COLO668 (cell line): ENCODE measurements around the gene PAIP2B.
"Not testable (repeated sequence)": the region's sequence is repeated elsewhere in the genome, so short reads cannot be mapped to it uniquely, and the experiment has no call there.

Experiments
- DNase-seq: peaks from one replicate; lab custom pipeline; 2025; ENCODE audit not compliant: unreplicated experiment; lab: John Stamatoyannopoulos, UW

Gene PAIP2B

DNA sequence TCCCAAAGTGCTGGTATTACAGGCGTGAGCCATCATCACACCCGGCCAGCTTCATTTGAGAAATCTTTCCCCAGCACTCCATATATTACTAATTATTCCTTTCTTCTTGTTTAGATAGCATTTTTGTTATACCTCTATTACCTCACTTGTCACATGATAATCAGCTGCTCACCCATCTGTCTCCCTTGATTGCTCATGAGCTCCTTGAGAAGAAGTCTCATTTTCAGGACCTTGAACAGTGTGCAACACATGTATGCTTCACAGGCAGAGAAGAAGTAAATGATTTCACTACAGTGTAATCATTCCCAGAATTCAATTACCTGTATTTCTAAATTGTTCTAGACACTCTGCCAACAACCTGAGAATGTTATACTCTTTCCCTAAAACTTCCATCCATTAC is 6.2 kb downstream of the PAIP2B start:
- no peak for DNase-seq

DNA sequence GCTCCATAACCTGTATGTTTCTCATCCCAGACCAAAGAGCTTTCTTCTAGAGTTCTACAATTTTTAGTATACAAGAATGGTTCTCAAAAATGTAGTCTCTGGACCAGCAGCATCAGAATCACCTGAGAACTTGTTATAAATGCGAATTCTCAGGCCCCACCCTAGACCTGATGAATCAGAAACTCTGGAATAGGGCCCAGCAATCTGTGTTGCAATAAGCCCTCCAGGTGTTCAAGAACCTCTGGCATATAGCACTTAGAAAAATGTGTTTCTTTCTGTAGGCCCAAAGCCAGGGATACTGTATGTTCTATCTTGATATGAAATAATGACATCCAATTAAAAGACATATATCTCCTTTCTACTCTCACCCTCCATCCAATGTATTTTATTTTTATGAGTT is 10.4 kb downstream of the PAIP2B start:
- no peak for DNase-seq

- DNase-seq: no peak
These were observed 11.5 kb downstream of the PAIP2B start for GRCh38 chr2:71215447-71215846.

DNA sequence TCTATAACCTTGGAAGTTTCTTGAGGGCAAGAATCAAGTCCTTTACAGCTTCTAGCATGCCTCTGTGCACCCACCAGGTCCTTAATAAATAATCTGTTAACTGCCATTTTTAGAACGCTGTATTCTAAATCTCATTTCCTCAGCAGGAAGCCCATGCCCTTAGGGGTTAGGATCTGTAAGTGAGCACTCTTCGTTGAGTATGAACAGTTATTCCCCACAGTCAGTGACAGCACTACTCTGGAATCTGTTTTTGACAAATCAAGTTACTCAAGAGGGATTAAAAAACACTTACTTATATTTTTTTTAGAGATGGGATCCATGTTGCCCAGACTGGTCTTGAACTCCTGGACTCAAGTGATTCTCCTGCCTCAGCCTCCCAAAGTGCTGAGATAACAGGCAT is 14.6 kb downstream of the PAIP2B start:
- no peak for DNase-seq

DNA sequence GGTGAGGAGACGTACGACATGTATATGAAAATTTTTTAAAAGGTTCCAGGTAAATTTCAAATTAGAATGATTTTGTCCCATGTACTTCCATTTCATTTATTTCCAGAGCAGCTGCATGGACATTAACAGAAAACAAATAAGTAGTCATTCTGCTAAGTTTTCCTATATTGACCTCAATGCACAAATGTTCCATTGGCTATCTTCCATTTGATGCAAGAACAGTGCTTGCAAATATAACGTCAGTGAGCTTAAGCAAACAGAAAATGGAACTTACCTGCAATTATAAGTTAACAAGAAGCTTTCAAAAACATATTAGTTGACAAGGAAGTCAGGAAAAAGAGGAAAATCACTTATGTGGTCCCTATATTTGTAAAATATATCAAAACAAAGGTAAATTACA is 16.6 kb downstream of the PAIP2B start:
- no peak for DNase-seq

GRCh38 chr2:71208756-71209155 is 18.1 kb downstream of the PAIP2B start:
- DNase-seq: no peak

- DNase-seq: no peak
These were observed 19.3 kb downstream of the PAIP2B start for GRCh38 chr2:71207601-71208000.

DNA sequence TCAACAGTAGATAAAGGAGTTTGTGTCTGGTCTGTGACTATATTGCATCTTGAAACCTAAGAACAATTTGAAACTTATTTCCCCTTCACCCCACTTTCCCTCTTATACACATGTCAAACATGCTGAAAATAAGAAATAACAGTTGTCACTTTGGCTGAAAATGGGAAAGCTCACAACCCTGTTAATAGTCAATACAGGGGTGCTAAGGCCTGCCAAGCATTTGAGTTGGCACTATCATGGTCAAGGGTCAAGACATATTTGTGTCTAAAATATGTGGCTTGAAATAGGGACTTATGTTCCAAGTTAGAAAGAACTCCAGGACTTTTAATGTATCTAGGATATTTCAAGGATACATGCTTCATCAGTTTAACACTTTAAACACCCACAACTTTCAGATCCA is 20.6 kb downstream of the PAIP2B start:
- DNase-seq: no peak

GRCh38 chr2:71191570-71191943 is 35.3 kb downstream of the PAIP2B start:
- no peak for DNase-seq

DNA sequence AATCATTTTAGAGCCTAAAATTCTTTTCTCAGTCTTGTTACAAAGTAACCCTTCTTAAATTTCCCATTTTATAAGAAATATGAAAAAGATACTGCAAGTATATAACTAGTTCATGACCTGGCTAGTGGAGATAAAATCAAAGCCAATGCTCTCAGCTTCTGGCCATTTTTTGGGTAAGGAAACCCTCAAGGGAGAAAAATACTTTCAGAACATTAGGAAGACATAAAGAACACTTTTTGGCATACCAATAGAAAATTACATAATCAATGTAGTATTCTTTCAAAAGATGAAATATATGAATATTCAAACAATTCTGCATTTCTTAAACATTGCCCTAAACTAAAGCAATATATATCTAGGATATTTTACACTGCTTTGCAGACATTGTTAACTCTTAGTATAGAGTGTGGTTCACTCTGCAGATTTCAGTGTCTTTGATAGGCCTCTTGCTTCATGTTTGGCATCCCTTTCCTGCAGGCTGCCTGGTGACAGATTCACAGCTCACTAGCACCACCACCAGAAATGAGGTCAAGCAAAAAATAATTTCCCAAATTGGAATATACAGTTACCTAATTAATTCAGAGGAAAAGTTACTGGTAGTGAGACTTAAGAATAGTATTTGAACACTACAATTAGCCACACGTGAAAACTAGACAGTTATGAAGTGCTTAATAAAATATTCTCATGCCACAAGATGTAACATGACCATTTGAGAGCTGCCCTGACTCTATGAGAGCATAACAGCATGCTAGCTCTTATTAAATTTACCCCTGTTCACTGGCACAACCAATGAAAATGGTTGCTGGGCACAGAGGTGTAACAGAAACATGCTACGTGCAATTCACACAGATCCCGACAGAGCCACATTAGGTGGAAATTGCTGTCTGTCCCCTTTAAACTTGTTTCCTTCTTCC is 36.0 kb downstream of the PAIP2B start:
- no peak for DNase-seq

DNA sequence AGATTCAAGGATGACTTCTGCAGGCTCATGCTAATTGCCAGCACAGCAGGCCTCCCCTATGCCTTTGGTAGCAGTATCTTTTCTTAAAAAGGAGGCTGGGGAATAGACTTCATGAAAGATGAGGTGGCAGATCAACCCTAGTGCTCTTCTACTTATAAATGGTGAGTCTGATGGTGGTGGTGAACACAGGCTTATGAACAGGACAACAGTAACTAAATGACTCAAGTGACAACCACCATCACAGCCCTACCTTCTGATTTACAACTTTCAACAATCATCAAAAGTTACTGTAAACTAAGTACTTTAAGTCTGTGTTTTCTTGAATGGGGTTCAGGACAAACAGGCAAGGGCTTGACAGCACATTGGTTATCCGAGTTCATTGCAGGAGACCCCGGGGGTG is 39.3 kb downstream of the PAIP2B start:
- DNase-seq: no peak

DNA sequence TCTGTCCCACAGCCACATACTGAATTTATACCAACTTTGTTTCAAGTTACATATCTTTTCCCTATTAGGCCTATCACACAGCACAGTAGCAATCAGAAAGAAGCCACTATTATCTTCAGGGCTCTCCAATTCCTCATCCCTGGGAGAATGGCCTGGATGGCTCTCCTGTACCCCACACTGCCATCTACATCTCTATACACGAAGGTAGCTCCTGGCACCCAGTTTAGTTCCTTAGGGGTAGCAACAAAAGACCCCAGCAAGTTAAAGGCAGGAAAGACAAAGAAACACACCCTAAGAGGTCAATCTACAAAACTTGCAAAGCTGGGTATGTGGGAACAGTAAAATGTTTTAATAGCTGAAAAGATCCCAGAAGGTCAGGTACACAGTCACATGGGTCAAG is 39.9 kb downstream of the PAIP2B start:
- DNase-seq: no peak

GRCh38 chr2:71183306-71184115 is 43.4 kb downstream of the PAIP2B start:
- DNase-seq: not testable (repeated sequence)

DNA sequence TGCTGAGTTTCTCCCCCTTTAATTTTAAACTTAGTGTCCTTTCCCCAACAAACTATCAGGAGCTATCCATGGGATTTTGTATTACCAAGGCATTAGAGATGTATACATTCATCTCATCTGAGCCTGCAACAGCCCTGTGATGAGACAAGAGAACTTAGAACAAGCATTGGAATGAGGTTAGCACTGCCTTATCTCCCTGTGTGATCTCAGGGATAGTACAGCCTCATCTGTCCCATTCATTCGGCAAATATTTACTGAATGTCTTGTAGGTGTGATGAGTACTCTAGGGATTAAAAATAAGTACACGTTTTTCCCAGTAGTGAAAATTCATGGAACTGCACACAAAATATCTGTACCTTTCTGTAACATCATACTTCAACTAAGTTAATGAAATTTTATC is 45.6 kb downstream of the PAIP2B start:
- DNase-seq: no peak

- DNase-seq: peak; percentile 41
These were observed 48.1 kb downstream of the PAIP2B start for GRCh38 chr2:71178836-71179235.

GRCh38 chr2:71174207-71174606 is 52.7 kb downstream of the PAIP2B start:
- DNase-seq: no peak

DNA sequence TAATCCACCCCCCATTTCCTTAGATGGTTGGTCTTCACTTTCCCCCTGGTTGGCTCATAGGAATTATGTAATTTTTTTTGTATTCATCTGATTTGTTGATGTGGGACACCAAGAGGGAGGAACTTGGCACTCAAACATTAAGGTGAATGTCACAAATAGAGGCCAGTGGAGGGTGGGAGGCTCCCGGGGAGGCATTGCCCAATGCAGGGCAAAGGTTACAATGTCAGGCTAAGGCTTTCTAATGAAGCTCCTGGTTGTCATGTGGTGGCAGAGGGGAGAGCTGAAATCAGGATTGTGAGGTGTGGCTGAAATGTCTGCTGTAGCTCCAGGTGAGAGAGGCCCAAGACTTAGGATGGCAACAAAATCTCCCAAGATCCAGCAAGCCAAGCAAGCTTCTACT is 53.8 kb downstream of the PAIP2B start:
- DNase-seq: no peak

DNA sequence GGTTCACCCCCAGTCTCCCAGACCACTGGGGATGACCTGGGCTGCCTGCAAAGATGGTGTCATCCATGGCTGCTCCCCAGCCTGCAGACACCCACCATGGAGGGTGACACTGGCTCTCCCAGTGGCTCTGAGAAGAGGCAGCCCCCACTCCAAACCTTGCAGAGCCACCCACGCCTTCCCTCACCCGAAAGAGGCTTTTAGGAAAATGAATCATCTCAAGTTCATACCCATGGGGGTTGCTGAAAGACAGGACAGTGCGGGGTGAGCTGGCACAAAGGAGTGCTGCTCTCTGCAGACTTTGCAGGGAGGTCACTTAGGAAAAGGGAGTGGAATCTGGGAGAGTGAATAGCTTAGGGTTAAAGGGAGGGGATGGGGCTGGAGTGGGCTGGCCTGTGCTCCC is 60.1 kb downstream of the PAIP2B start:
- DNase-seq: no peak

DNA sequence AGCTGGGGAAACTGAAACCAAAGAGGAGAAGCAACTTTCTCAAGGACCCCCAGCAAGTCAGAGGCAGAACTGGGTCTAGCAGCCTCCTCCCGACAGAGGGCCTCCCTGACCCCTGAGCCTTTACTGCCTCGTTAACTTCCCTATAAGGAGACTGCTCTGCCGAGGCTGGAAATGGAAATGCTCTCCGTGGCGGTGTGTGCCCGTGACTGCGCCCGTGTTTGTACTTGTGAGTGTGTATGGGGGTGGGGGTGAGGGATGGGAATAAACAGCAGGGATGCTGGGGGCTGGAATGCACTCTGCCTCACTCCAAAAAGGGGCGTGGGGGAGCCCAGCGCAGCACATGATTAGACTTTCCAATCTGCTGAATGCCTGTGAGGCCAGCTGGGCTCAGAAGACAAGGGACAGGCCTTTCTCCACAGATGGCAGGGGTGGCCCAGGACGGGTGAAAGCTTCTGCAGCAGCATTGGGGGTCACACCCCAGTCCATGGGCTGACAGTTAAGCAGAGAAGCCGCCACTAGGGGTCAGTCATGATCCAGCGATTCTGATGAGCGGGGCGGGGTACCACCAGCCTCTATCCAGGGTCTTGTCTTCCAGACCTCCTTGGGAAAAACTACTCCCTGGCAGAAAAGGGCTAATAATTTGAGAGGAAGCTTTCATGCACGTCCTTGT is 69.6 kb downstream of the PAIP2B start:
- DNase-seq: peak; percentile 55

DNA sequence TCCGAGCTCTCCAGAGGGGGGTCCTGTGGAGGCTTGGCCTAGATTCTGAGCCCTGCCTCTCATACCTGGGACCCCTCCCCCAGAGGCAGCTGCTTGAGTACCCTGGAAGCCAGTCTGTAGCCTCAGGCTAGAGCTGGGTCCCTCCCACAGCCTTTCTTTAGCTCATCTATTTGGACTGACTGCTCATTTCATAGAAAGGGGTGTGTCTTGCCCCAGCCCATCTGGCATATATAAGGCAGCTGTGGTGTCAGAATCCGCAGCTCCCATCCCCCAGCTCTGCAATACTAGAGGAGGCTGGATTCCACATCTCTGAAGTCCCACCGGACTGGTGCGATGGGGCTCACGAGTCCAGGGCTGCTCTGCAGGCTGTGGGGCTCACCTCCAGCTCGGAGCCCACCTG is 70.3 kb downstream of the PAIP2B start:
- peak; percentile 78 for DNase-seq

- DNase-seq: no peak
These were observed 71.1 kb downstream of the PAIP2B start for GRCh38 chr2:71155846-71156245.

DNA sequence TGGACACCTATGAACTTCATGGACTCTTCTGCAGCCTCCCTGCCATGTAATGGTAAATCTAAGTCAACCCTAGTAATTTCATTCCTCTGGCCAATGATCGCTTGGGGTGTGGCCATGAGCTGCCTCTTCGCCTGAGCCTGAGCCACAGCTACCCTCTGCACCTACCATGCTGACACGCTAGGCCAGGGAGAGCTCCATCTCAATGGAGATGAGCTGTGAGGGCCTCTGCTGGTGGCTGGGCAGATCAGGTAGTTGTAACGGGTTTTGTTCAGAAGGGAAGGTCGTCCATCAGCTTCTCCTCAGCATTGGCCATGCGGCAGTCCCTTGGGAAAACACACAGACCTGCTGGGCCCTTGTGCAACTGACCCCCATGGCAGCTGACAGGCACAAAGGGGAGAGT is 72.1 kb downstream of the PAIP2B start:
- DNase-seq: no peak
